ENCODE data around the gene THY1. TPM values are rescaled to one million over a fixed set of nuclear protein-coding genes. Genes with fewer than 3 reads are reported as not detected.
"Not testable (repeated sequence)": the region's sequence is repeated elsewhere in the genome, so short reads cannot be mapped to it uniquely, and the experiment has no call there.

The THY1 gene
- total RNA-seq, 1 experiment from 2014 or later, result not detected

- DNase-seq (ENCODE audit: extremely low read depth, low read depth), result no peak
Measured at GRCh38 chr11:119419834-119420492, 3.0 kb downstream of the THY1 start.

GRCh38 chr11:119419246-119419645 lies 3.7 kb downstream of the THY1 start:
- no peak for DNase-seq (ENCODE audit: extremely low read depth, low read depth)

GRCh38 chr11:119418759-119419158 lies 4.2 kb downstream of the THY1 start:
- no peak for DNase-seq (ENCODE audit: extremely low read depth, low read depth)

GRCh38 chr11:119417726-119418540 lies 5.0 kb downstream of the THY1 start:
- no peak for DNase-seq (ENCODE audit: extremely low read depth, low read depth)

GRCh38 chr11:119416606-119417580 lies 6.1 kb downstream of the THY1 start:
- no peak for DNase-seq (ENCODE audit: extremely low read depth, low read depth)

- no peak for DNase-seq (ENCODE audit: extremely low read depth, low read depth)
Measured at GRCh38 chr11:119415966-119416365, 7.0 kb downstream of the THY1 start.

- no peak for DNase-seq (ENCODE audit: extremely low read depth, low read depth)
Measured at GRCh38 chr11:119415517-119415916, 7.5 kb downstream of the THY1 start.

GRCh38 chr11:119414734-119415133 lies 8.2 kb downstream of the THY1 start:
- DNase-seq (ENCODE audit: extremely low read depth, low read depth), result no peak

GRCh38 chr11:119414321-119414720 lies 8.7 kb downstream of the THY1 start:
- no peak for DNase-seq (ENCODE audit: extremely low read depth, low read depth)

- DNase-seq (ENCODE audit: extremely low read depth, low read depth), result no peak
Measured at GRCh38 chr11:119412072-119412471, 10.9 kb downstream of the THY1 start.

GRCh38 chr11:119410501-119410900 lies 12.5 kb downstream of the THY1 start:
- no peak for DNase-seq (ENCODE audit: extremely low read depth, low read depth)

GRCh38 chr11:119409731-119410130 lies 13.2 kb downstream of the THY1 start:
- no peak for DNase-seq (ENCODE audit: extremely low read depth, low read depth)

GRCh38 chr11:119406005-119406404 lies 17.0 kb downstream of the THY1 start:
- DNase-seq (ENCODE audit: extremely low read depth, low read depth), result no peak

GRCh38 chr11:119405448-119405847 lies 17.5 kb downstream of the THY1 start:
- not testable (repeated sequence) for DNase-seq (ENCODE audit: extremely low read depth, low read depth)

GRCh38 chr11:119404872-119405271 lies 18.1 kb downstream of the THY1 start:
- no peak for DNase-seq (ENCODE audit: extremely low read depth, low read depth)

GRCh38 chr11:119403021-119403420 lies 20.0 kb downstream of the THY1 start:
- no peak for DNase-seq (ENCODE audit: extremely low read depth, low read depth)

GRCh38 chr11:119402470-119402869 lies 20.5 kb downstream of the THY1 start:
- no peak for DNase-seq (ENCODE audit: extremely low read depth, low read depth)

GRCh38 chr11:119400860-119401259 lies 22.1 kb downstream of the THY1 start:
- no peak for DNase-seq (ENCODE audit: extremely low read depth, low read depth)

- DNase-seq (ENCODE audit: extremely low read depth, low read depth), result no peak
Measured at GRCh38 chr11:119397740-119398139, 25.2 kb downstream of the THY1 start.

GRCh38 chr11:119396835-119397234 lies 26.1 kb downstream of the THY1 start:
- no peak for DNase-seq (ENCODE audit: extremely low read depth, low read depth)

GRCh38 chr11:119391275-119391674 lies 31.7 kb downstream of the THY1 start:
- no peak for DNase-seq (ENCODE audit: extremely low read depth, low read depth)

All from NCI-H460 (cell line).